Ishikawa (cell line): Measurements from ENCODE around the gene COPS8.

ENCODE experiments used
- CEBPB ChIP-seq: IDR thresholded peaks from 2 replicates; pipeline ENCODE4 v1.6.1; 2012
- CREB1 ChIP-seq: IDR thresholded peaks from 2 replicates; pipeline ENCODE4 v1.6.1; 2012; ENCODE audit warnings: low read depth
- EGR1 ChIP-seq: IDR thresholded peaks from 2 replicates; pipeline ENCODE4 v1.6.1; 2012
- EP300 ChIP-seq: IDR thresholded peaks from 2 replicates; pipeline ENCODE4 v1.6.1; 2012; ENCODE audit warnings: borderline replicate concordance
- FOXM1 ChIP-seq: IDR thresholded peaks from 2 replicates; pipeline ENCODE4 v1.6.1; 2012; ENCODE audit warnings: low read depth, borderline replicate concordance
- NFIC ChIP-seq: IDR thresholded peaks from 2 replicates; pipeline ENCODE4 v1.6.1; 2012
- REST ChIP-seq: IDR thresholded peaks from 2 replicates; pipeline ENCODE4 v1.6.1; 2012; ENCODE audit warnings: low read depth, mild to moderate bottlenecking
- TAF1 ChIP-seq: IDR thresholded peaks from 2 replicates; pipeline ENCODE4 v1.6.1; 2012; ENCODE audit warnings: low read depth, mild to moderate bottlenecking
- TEAD4 ChIP-seq: IDR thresholded peaks from 2 replicates; pipeline ENCODE4 v1.6.1; 2012
- USF1 ChIP-seq: IDR thresholded peaks from 2 replicates; pipeline ENCODE4 v1.6.1; 2012
- YY1 ChIP-seq: IDR thresholded peaks from 2 replicates; pipeline ENCODE4 v1.6.1; 2012; ENCODE audit warnings: low read depth
- ZBTB7A ChIP-seq: IDR thresholded peaks from 2 replicates; pipeline ENCODE4 v1.6.1; 2012; ENCODE audit warnings: low read depth
- TF ChIP-seq, protein P1 (sequence below): IDR thresholded peaks from 2 replicates; pipeline ENCODE4 v1.6.1; 2012

DNA sequence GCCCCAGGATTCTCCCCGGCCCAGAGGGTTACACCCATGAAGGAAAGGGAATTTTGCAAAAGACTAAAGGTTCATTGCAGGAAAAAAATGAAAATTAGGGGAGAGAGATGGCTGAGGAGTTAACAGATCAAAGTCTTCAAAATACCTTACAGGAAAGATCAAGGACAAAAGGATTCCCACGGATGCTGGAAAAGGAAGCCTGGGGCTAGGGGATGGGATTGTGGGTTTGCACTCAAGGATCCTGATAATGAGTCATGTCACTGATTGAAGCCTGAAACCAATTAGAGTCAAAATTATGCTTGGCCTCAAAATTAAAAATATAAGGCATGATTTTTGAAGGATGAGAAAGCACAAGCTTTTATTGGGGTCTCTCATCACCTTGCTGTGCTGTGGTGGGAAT is 32.6 kb upstream of the COPS8 start:
- no peak for TF ChIP-seq USF1
- TF ChIP-seq, protein P1, sequence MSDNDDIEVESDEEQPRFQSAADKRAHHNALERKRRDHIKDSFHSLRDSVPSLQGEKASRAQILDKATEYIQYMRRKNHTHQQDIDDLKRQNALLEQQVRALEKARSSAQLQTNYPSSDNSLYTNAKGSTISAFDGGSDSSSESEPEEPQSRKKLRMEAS: no peak
- no peak for TF ChIP-seq FOXM1
- no peak for TF ChIP-seq NFIC
- no peak for TF ChIP-seq EP300
- no peak for TF ChIP-seq TAF1
- TF ChIP-seq EGR1: no peak
- no peak for TF ChIP-seq CEBPB
- TF ChIP-seq REST: no peak
- no peak for TF ChIP-seq YY1
- TF ChIP-seq CREB1: no peak
- TF ChIP-seq ZBTB7A: no peak
- no peak for TF ChIP-seq TEAD4
